Posterior vena cava (tissue), 2 donors: ENCODE data around the gene VIPR2. TPM values are rescaled to one million over a fixed set of nuclear protein-coding genes. Genes with fewer than 3 reads are reported as not detected.

ENCODE experiments used
- DNase-seq: peaks from one replicate; pipeline ENCODE4 v3.0.0-alpha.2; 2020; ENCODE audit warnings: low spot score
- intact Hi-C, 2 donors: fragments of 100-400 bp; cut with DNase I; formaldehyde crosslinking; loops; one replicate each; pipeline versions ENCODE4 v1.14.1 to v1.14.2; 2022 to 2023
- total RNA-seq, 2 donors: library from RNA; stranded (reverse); fragmentation: NEBNext Ultra II Directional; extraction: Animal tissue kit (Norgen Biotek cat#: 25700); gene quantifications; one replicate each; pipeline ENCODE4 v1.2.1, GENCODE V29; 2021
- donor health status: DM: yes; HTN: yes; CAD: no.
- donor health status: DM: yes; HTN: yes; CAD: no.

Gene VIPR2
- total RNA-seq, 2 donors from 2014 or later, result 5.0 to 7.6 TPM

- intact Hi-C loops, result no loop called here
- peak; percentile 85 for DNase-seq
These were observed 45.6 kb downstream of the VIPR2 start for GRCh38 chr7:159098811-159099655.

DNA sequence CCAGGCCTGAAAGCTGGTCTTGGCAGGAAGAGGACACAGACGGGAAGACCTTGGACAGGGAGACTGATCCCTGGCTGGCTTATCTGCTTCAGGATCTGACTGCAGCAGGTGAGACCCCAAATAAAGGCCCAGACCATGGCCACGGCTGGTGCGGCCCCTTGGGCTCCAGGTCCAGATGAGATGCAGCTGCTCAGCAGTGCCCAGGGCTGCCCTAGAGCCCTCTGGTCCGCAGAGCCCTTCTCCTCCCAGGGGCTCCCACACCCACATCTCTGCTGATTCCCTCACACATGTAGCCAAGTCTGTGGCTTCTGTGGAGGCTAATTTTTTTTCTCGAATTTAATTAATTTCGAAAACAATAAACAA is 46.3 kb downstream of the VIPR2 start:
- DNase-seq, result no peak
- intact Hi-C loops, result no loop called here

- peak; percentile 76 for DNase-seq
- intact Hi-C loops, result no loop called here
These were observed 46.8 kb downstream of the VIPR2 start for GRCh38 chr7:159097661-159098423.

GRCh38 chr7:159096736-159097581 is 47.7 kb downstream of the VIPR2 start:
- intact Hi-C loops, result no loop called here
- peak; percentile 78 for DNase-seq

GRCh38 chr7:159095979-159096411 is 48.7 kb downstream of the VIPR2 start:
- intact Hi-C loops, result no loop called here
- DNase-seq, result peak; percentile 80

GRCh38 chr7:159094919-159095915 is 49.5 kb downstream of the VIPR2 start:
- intact Hi-C loops, result no loop called here
- peak; percentile 15 for DNase-seq

DNA sequence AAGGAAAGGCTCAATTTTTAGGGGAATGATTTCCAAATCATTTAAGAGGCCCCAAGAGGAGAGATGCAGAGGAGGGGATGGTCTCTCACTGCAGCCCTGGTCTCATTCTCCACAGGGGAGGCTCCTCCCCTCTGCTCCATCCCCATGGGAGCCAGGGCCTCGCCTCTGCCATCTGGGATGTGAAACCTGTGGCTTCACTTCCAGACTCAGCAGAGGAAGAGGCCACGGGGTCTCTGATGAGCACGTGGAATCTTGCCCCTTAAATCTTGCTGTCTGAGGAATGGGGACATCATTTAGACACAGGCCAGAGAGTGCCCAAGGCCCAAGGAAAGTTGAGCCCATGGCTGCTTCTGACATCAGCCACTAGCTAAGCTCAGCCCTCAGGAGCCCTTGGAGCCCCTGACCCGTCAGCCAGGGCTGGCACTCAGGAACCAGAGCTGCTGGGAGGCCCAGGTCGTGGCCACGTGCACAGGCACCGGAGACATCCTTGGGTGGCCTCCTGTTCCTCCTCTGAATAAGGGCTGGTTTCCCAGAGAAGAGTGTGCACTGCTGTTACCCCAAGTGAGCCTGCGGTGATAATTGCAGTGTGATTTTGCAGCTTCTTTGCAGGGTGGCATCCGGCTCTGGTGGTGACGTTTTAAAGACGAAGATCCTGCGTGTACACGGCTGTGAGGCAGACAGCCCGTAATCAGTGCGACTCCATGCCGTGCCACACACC is 50.5 kb downstream of the VIPR2 start:
- DNase-seq, result peak; percentile 55
- intact Hi-C loops, result no loop called here

DNA sequence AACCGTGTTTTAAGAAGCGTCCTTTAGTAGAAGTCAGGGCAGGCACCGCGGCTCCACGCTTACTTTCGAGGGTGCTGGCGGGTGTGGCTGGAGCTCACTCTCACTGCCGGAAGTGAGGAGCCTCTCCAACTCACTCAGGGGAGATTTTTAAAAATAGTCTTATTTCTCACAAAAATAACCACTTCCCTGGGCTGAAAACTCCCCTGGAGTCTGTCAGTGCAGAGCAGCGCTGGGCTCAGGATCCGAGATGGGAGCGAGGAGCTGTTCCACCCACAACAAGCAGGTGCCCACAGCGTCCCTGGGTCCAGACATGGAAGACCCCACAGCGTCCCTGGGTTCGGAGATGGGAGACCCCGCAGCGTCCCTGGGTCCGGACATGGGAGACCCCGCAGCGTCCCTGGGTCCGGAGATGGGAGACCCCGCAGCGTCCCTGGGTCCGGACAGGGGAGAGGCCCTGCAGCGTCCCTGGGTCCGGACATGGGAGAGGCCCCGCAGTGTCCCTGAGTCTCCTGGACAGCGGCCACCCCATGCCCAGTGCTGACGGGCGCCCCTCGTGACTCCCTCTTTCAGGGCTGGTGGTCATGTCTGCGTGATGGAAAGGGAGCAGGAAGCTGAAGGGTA is 51.2 kb downstream of the VIPR2 start:
- peak; percentile 70 for DNase-seq
- intact Hi-C loops, result no loop called here

DNA sequence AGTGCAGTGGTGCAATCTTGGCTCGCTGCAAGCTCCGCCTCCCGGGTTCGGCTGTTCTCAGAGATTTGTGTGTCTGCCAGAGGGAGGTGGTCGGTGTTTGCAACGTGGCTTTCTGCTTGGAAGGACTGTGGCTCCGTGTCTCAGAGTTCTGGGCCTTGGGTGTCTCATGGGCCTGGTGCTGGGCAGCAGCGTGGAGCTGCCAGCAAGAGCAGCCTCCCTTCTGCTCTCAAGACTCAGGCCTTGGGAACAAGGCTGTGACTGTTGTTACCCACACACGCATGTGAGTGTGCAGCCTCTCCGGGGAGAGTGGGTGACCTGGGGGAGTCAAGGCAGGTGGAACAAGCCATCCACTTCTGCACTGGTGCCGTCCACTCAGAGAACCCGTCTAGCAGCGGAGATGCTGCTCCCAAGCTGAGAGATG is 52.0 kb downstream of the VIPR2 start:
- intact Hi-C loops, result no loop called here
- peak; percentile 80 for DNase-seq

GRCh38 chr7:159091480-159092475 is 52.9 kb downstream of the VIPR2 start:
- peak; percentile 50 for DNase-seq

DNA sequence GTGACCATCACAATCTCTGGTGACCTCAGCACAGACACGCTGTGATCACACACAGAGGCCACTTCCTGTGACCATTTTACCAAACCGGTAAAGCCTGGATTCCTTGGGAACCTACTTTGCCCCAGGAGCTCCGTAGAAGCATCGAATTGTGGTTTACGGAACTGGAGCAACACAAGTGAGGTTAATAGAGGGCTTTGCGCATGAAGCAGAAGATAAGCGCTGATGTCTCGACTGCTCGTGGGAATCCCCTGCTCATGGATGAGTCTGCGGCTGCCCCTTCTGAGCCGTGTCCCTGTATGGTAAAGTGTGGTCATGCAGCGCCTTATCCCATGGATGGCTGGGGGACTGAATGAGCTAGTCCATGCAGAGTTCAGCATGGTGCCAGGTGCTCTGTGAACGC is 53.6 kb downstream of the VIPR2 start:
- no peak for DNase-seq
- intact Hi-C loops, result no loop called here

More at GRCh38 chr7:159091480-159092475, 52.9 kb downstream of the VIPR2 start:
- intact Hi-C loops, result no loop called here

GRCh38 chr7:159088016-159088865 is 56.4 kb downstream of the VIPR2 start:
- peak; percentile 40 for DNase-seq
- intact Hi-C loops, result no loop called here

GRCh38 chr7:159086301-159086925 is 58.3 kb downstream of the VIPR2 start:
- DNase-seq, result peak; percentile 54
- intact Hi-C loops, result loop anchor here in 1 of 2 donors (1.0 kb wide), 1 partner anchor 21 kb away; no protein-coding TSS in a partner anchor

DNA sequence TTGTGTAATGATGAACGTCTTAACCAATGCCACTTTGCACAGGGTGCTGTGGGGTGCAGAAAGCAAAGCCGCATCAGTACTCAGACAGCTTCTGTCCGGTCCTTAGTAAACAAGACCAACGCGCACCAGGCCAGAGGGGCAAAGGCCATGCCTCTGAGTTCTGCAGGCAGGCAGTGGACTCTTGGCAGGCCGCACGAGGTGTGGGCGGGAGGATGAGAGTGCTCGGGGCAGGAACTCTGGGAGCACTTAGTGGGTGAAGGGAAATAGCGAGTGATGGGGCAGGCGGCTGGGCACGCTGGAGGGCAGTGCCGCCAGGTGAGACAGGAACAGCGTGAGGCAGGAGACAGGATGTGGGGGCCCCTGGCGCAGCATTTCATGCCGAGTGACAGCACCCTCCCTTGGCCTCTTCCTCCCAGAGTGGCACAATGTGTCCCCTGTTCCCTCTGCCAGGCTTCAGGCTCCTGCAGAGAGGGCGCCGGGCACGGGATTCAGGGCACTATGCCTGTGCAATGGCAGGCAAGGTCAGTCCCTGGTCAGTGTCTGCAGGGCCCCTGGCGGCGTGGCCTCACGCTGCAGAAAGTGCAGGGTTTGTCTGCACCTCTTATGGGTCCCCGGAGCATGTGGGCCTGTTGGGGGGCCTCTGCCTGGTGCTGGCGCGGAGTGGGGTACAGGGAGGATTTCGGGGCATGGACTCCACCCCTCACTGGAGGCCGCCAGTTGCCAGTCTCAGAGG is 60.4 kb downstream of the VIPR2 start:
- DNase-seq, result peak; percentile 80
- intact Hi-C loops, result no loop called here
